Naive thymus-derived CD4-positive, alpha-beta T cell (primary cell): ENCODE data around the gene UXS1. TPM values are rescaled to one million over a fixed set of nuclear protein-coding genes. Genes with fewer than 3 reads are reported as not detected.

ENCODE experiments used
- ATAC-seq: fragments of 150-1000 bp; cut with Tn5 transposase; 2 replicates; pipeline ENCODE4 v1.10.0; 2021; ENCODE audit warnings: mild to moderate bottlenecking, moderate library complexity
- CTCF ChIA-PET: fragments of 350-600 bp; sonication (Branson Sonifier 250); formaldehyde crosslinking; loops from one replicate; lab custom pipeline; 2021; ENCODE audit warnings: antibody characterized with exemption; lab: Charles Lee
- POLR2A ChIA-PET: fragments of 350-600 bp; sonication (Branson Sonifier 250); formaldehyde crosslinking; loops from one replicate; lab custom pipeline; 2021; ENCODE audit warnings: antibody characterized with exemption, inconsistent platforms; lab: Charles Lee
- DNase-seq, 9 donors: peaks; one replicate each; pipeline versions ENCODE4 v3.0.0 to v3.0.0-alpha.2; 2020 to 2022; ENCODE audit warnings: mixed read lengths in 1 of 9
- H3K27ac ChIP-seq: one replicate; pipeline ENCODE4 v1.7.0; 2013; ENCODE audit warnings: mild to moderate bottlenecking, low read depth, low read length, moderate library complexity
- H3K27me3 ChIP-seq, 2 donors: one replicate each; pipeline ENCODE4 v1.7.0; 2013; ENCODE audit warnings: low read length in 2 of 2, mild to moderate bottlenecking in 2 of 2, moderate library complexity in 2 of 2; ENCODE audit not compliant: control insufficient read depth in 2 of 2, insufficient read depth in 2 of 2
- H3K36me3 ChIP-seq, 3 experiments: 1 replicate in 2 of 3; 2 replicates in 1 of 3; pipeline ENCODE4 v1.7.0; 2013; ENCODE audit warnings: low read length in 3 of 3, mild to moderate bottlenecking in 3 of 3, moderate library complexity in 1 of 3; ENCODE audit not compliant: insufficient read depth in 3 of 3, control insufficient read depth in 2 of 3
- H3K4me1 ChIP-seq, 2 donors: one replicate each; pipeline ENCODE4 v1.7.0; 2013; ENCODE audit warnings: low read length in 2 of 2, mild to moderate bottlenecking in 2 of 2, moderate library complexity in 1 of 2; ENCODE audit not compliant: control insufficient read depth in 2 of 2, insufficient read depth in 2 of 2
- H3K4me3 ChIP-seq: 2 replicates; pipeline ENCODE4 v1.7.0; 2013; ENCODE audit warnings: mild to moderate bottlenecking, low read length
- H3K9me3 ChIP-seq, 3 experiments: 1 replicate in 2 of 3; 2 replicates in 1 of 3; pipeline ENCODE4 v1.7.0; 2013; ENCODE audit warnings: low read length in 3 of 3; ENCODE audit not compliant: control insufficient read depth in 2 of 3
- H3K27ac Mint-ChIP-seq, 9 donors: one replicate each; pipeline ENCODE4 v1.8.0; 2020 to 2022; ENCODE audit warnings: mixed read lengths in 9 of 9, mild to moderate bottlenecking in 8 of 9, moderate library complexity in 5 of 9, inconsistent platforms in 2 of 9
- H3K27me3 Mint-ChIP-seq, 5 donors: one replicate each; pipeline ENCODE4 v1.8.0; 2021 to 2022; ENCODE audit warnings: mixed read lengths in 5 of 5, mild to moderate bottlenecking in 1 of 5
- H3K36me3 Mint-ChIP-seq, 5 donors: one replicate each; pipeline ENCODE4 v1.8.0; 2020 to 2022; ENCODE audit warnings: mixed read lengths in 5 of 5, mild to moderate bottlenecking in 3 of 5, inconsistent platforms in 1 of 5
- H3K4me1 Mint-ChIP-seq, 7 donors: one replicate each; pipeline ENCODE4 v1.8.0; 2020 to 2022; ENCODE audit warnings: mixed read lengths in 7 of 7, mild to moderate bottlenecking in 3 of 7, inconsistent platforms in 1 of 7
- H3K4me3 Mint-ChIP-seq, 10 donors: one replicate each; pipeline ENCODE4 v1.8.0; 2020 to 2022; ENCODE audit warnings: mild to moderate bottlenecking in 10 of 10, mixed read lengths in 10 of 10, moderate library complexity in 6 of 10, inconsistent platforms in 2 of 10
- H3K9me3 Mint-ChIP-seq, 11 donors: one replicate each; pipeline ENCODE4 v1.8.0; 2020 to 2022; ENCODE audit warnings: mixed read lengths in 11 of 11, mild to moderate bottlenecking in 4 of 11, inconsistent platforms in 1 of 11, moderate library complexity in 1 of 11
- intact Hi-C, 2 donors: fragments of 100-400 bp; cut with micrococcal nuclease; formaldehyde crosslinking; loops; one replicate each; pipeline ENCODE4 v1.15.1; 2023
- polyA plus RNA-seq, 2 donors: library from polyadenylated mRNA; unstranded; fragments of 300-500 nt; fragmentation: Illumina TruSeq; gene quantifications; one replicate each; pipeline ENCODE4 v1.2.3, GENCODE V29; 2021
- total RNA-seq, 6 experiments: library from RNA in 5 of 6; stranded (reverse) in 5 of 6; gene quantifications; 1 replicate in 5 of 6; 2 replicates in 1 of 6; pipeline ENCODE4 v1.2.3 and lab custom pipeline; 2021 to 2026

The UXS1 gene
- total and polyA plus RNA-seq, 7 experiments from 2014 or later, result 52.3 to 185 (median 93.3) TPM

DNA sequence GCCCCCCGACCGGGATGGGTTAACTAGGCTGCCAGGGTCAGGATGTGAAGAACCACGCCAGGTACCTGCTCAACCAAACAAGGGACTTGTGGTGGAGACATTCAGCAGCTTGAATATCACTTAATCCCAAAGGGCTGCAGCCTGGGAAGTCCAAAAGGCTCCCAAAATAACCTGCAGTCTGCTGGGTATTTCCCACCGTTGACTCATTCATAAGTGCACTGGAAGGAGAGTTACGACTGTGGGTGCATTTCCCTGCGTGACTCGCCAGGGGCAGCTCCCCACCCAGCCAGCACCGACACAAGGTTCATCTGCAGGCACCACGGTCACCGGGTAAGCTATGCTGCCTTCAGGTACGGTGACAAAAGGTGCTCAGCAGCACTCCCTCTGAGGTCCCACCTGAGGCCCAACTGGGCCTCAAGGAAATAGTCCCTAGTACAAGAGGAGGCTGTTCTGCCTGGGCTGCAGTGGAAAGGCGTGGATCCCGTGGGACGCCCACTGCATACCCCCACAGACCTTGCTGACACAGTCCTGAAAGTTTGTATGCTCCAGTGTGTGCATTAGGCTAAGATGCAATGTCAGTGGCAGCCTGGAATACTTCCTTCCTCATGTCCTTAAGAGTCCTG, 86.5 kb downstream of the UXS1 start:
- Mint-ChIP-seq H3K4me3 (no peak overlapping the region), H3K27me3 (no peaks in the 10 kb centered on the region), H3K27ac (peak overlapping the region in 5 of 9 donors; percentile 31 to 83 (median 56)), H3K4me1 (peaks cover 0 to 14% (median 13%) of the 10 kb centered on the region in 7 donors), H3K9me3 (no peaks in the 10 kb centered on the region), H3K36me3 (peaks cover under 1 to 32% (median 9%) of the 10 kb centered on the region in 5 donors)
- ATAC-seq, result peak; percentile 31
- intact Hi-C loops, result loop anchor here (1.0 to 10.0 kb wide), 4 partner anchors 55 to 435 kb away; partner anchors contain the start of gene UXS1 (in 1 of the 2)
- CTCF ChIA-PET, result interaction anchor here (0.6 kb wide), 1 partner anchor 409 kb away, joined by 3 read pairs; no protein-coding TSS in a partner anchor
- no peaks in the 10 kb centered on the region for H3K27me3 ChIP-seq
- peak in 1 of 9 donors; percentile 51 for DNase-seq
- H3K4me1 ChIP-seq, result no peaks in the 10 kb centered on the region
- POLR2A ChIA-PET, result interaction anchor here (0.5 kb wide), 1 partner anchor 11 kb away, joined by 3 read pairs; no protein-coding TSS in a partner anchor
- no peaks in the 10 kb centered on the region for H3K9me3 ChIP-seq
- no peak overlapping the region for H3K27ac ChIP-seq
- H3K36me3 ChIP-seq, result peaks cover 0 to 80% (median 4%) of the 10 kb centered on the region in 3 experiments
- no peak overlapping the region for H3K4me3 ChIP-seq

DNA sequence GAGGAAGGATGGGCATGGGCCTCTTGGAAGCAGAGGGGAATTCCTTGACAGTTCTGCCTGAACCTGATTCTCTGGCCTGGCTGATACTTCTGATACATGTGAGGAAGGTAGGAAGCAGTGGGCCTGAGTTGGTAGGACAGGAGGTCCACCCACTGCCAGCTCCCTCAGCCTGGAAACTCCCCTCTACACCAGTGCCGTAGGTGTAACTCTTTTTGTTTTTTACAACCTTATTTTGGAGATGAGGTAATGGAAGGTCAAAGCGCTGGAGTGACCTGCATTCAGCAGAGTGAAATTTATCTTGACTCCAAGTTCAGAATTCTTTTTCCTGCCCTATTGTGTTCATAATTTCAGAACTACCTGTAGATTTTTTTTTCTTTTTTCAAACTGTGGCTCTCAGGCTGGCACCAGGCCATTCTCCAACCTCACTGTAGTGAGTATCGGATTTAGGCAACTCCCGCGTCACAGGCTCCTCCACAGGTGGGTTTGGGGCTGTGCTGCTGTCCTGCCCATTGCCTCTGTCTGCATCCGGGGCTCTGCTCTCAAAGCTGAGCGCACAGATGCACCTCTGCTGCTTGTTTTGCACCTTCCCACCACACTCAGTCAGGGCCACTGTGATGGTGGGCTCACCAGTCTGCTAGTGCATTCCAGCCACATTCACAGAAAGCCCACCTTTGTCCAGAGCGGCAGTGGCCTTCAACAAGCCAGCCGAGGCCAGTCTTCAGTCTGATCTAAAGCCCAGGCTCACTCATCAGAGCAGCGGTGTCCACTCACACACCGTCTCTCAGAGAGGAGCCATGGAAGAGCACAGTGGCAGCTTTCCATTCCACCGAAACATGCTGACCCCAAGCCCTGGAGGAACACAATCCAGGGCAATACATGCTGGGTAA, 87.2 kb downstream of the UXS1 start:
- ChIA-PET CTCF (interaction anchor here (1.1 to 1.3 kb wide), 4 partner anchors 12 to 360 kb away, joined by 3 to 5 read pairs (median 3); no protein-coding TSS in a partner anchor), POLR2A (no interaction called here)
- Histone ChIP-seq H3K27me3 (no peaks in the 10 kb centered on the region), H3K9me3 (no peaks in the 10 kb centered on the region), H3K27ac (no peak overlapping the region), H3K4me3 (no peak overlapping the region), H3K36me3 (peaks cover 0 to 72% (median 4%) of the 10 kb centered on the region in 3 experiments), H3K4me1 (no peaks in the 10 kb centered on the region)
- H3K4me3 Mint-ChIP-seq, result no peak overlapping the region
- H3K4me1 Mint-ChIP-seq, result peaks cover 0 to 18% (median 13%) of the 10 kb centered on the region in 7 donors
- intact Hi-C loops, result loop anchor here (5.0 to 10.0 kb wide), 2 partner anchors 55 to 368 kb away; no protein-coding TSS in a partner anchor
- no peaks in the 10 kb centered on the region for H3K27me3 Mint-ChIP-seq
- no peak for ATAC-seq
- H3K27ac Mint-ChIP-seq, result peak overlapping the region; percentile 40 to 83 (median 65)
- H3K9me3 Mint-ChIP-seq, result no peaks in the 10 kb centered on the region
- peaks cover 0 to 33% (median 12%) of the 10 kb centered on the region in 5 donors for H3K36me3 Mint-ChIP-seq
- DNase-seq, result no peak

DNA sequence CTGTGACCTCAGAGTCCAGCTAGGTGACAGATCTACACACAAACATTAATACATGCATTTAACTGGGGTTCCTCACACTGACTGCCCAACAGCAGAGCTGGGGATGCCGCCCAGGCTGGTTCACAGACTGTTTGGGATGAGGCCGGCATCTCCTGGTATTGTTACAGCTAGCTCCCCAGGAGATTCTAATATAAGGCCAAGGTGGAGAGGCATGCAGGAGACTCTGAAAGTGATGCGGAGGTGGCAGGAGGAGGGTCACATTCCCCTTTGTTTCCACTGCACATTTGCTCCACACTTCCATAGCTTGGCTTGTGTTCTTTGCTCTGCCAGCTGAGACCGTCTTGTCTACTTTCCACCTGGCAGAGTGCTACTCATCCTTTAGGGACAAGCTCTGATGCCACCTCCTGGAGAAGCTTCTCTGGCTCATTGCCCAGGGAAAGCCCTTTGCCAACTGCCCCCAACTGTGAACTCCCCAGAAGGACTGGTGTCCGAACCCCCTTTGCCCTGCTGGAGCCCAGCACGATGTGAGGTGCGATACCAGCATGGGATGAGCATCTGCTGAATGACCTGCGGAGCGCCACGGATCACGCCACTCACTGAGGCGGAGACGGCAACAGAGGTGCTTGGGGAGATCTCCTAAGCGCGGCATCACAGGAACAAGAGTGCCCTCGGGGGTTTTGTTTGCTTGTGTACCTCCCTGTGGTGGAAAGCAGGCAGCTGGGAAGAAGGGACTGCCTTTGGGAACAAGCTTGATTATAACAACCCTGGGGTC, 88.8 kb downstream of the UXS1 start:
- Histone ChIP-seq H3K9me3 (no peaks in the 10 kb centered on the region), H3K27me3 (no peaks in the 10 kb centered on the region), H3K27ac (no peak overlapping the region), H3K4me3 (no peak overlapping the region), H3K36me3 (peaks cover 4 to 69% (median 4%) of the 10 kb centered on the region in 3 experiments), H3K4me1 (no peaks in the 10 kb centered on the region)
- ChIA-PET CTCF (interaction anchor here (0.5 to 2.4 kb wide), 19 partner anchors 10 to 762 kb away, joined by 3 to 19 read pairs (median 4); no protein-coding TSS in a partner anchor), POLR2A (interaction anchor here (1.2 kb wide), 1 partner anchor 61 kb away, joined by 3 read pairs; no protein-coding TSS in a partner anchor)
- ATAC-seq, result no peak
- Mint-ChIP-seq H3K4me1 (peaks cover 0 to 14% (median 13%) of the 10 kb centered on the region in 7 donors), H3K4me3 (no peak overlapping the region), H3K27me3 (no peaks in the 10 kb centered on the region), H3K27ac (peak overlapping the region in 5 of 9 donors; percentile 2 to 41 (median 19)), H3K36me3 (peaks cover 0 to 33% (median 3%) of the 10 kb centered on the region in 5 donors), H3K9me3 (no peaks in the 10 kb centered on the region)
- intact Hi-C loops, result loop anchor here (2.0 to 10.0 kb wide), 4 partner anchors 57 to 477 kb away; partner anchors contain the start of gene UXS1 (in 1 of the 2)
- no peak for DNase-seq

DNA sequence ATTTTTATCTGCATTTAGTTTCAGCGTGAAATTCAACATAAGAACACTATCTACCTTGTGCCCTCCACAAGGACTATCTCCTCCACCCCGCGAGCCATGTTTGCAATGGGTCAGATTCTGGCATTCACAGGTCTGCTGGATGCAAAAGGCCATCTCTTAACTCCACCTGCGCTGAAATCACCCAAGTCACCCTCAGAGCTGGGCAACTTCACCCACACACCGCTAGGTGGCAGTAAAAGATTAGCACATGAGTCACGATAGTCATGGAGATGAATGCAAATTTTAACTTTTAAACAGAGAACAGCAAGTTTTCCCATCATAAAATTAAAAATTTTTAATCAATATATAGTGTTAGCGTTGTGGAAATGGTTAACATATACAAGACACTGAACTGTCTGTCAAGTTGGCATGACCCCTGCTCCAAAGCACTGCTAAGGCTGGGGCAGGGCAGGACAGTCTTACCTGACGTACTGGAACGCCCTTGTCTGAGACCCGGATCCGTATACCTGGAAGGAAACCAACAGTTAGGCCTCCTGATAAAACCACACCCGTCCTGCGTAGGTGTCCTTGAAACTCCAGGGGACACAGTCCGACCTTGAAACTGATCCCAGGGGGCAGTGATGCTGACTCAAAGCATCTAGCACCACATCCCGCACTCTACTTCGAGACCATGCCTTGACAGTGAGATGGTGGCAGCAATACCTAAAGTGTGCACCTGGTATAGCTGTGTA, 89.6 kb downstream of the UXS1 start:
- no peak overlapping the region for H3K4me3 ChIP-seq
- no peaks in the 10 kb centered on the region for H3K9me3 ChIP-seq
- H3K27me3 ChIP-seq, result no peaks in the 10 kb centered on the region
- peaks cover 4 to 69% (median 4%) of the 10 kb centered on the region in 3 experiments for H3K36me3 ChIP-seq
- intact Hi-C loops, result loop anchor here (1.0 to 10.0 kb wide), 8 partner anchors 58 to 528 kb away; partner anchors contain the start of gene UXS1 (in 1 of the 2)
- H3K9me3 Mint-ChIP-seq, result no peaks in the 10 kb centered on the region
- peak overlapping the region in 7 of 9 donors; percentile 3 to 73 (median 21) for H3K27ac Mint-ChIP-seq
- no peak overlapping the region for H3K4me3 Mint-ChIP-seq
- peaks cover 0 to 20% (median 13%) of the 10 kb centered on the region in 7 donors for H3K4me1 Mint-ChIP-seq
- ChIA-PET CTCF (interaction anchor here (0.6 to 2.4 kb wide), 13 partner anchors 10 to 529 kb away, joined by 3 to 19 read pairs (median 5); no protein-coding TSS in a partner anchor), POLR2A (interaction anchor here (1.2 kb wide), 1 partner anchor 62 kb away, joined by 3 read pairs; no protein-coding TSS in a partner anchor)
- no peak overlapping the region for H3K27ac ChIP-seq
- ATAC-seq, result peak; percentile 84
- H3K36me3 Mint-ChIP-seq, result peaks cover 7 to 38% (median 9%) of the 10 kb centered on the region in 5 donors
- no peaks in the 10 kb centered on the region for H3K27me3 Mint-ChIP-seq
- H3K4me1 ChIP-seq, result no peaks in the 10 kb centered on the region
- peak in 8 of 9 donors; percentile 55 to 78 (median 70) for DNase-seq

DNA sequence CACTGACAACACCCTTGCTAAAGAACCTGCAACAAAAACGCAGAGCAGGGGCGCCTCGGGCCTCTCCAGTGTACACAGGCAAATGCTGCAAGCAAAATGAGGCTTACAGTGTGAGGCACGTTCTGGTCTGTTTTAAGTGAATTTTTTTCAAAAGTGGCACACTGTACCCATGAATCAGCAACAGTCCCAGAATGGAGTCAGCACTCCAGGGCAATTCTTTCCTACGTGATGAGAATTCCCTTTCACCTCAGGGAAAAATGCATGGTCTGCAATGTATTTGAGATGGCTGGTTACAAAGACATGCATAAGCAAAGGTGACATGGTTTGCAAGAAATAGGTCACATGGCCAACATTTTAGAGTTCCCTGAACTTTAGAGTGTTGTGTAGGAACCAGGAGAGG, 94.4 kb downstream of the UXS1 start:
- Histone ChIP-seq H3K9me3 (no peaks in the 10 kb centered on the region), H3K4me3 (no peak overlapping the region), H3K4me1 (peaks cover 26 to 31% of the 10 kb centered on the region in 2 donors), H3K27ac (no peak overlapping the region), H3K36me3 (peaks cover 2 to 39% (median 4%) of the 10 kb centered on the region in 3 experiments), H3K27me3 (no peaks in the 10 kb centered on the region)
- no peaks in the 10 kb centered on the region for H3K27me3 Mint-ChIP-seq
- H3K9me3 Mint-ChIP-seq, result peaks cover 0 to 4% (median 0%) of the 10 kb centered on the region in 11 donors
- no peak for ATAC-seq
- no peak overlapping the region for H3K4me3 Mint-ChIP-seq
- H3K27ac Mint-ChIP-seq, result peak overlapping the region in 6 of 9 donors; percentile 4 to 94 (median 64)
- peaks cover 20 to 55% (median 42%) of the 10 kb centered on the region in 7 donors for H3K4me1 Mint-ChIP-seq
- H3K36me3 Mint-ChIP-seq, result peaks cover 7 to 39% (median 15%) of the 10 kb centered on the region in 5 donors
- ChIA-PET POLR2A (interaction anchor here (0.6 to 4.1 kb wide), 3 partner anchors 14 to 564 kb away, joined by 4 to 21 read pairs (median 5); no protein-coding TSS in a partner anchor), CTCF (no interaction called here)
- intact Hi-C loops, result loop anchor here (5.0 to 10.0 kb wide), 4 partner anchors 122 to 772 kb away; partner anchors contain the start of gene TGFBRAP1 (in 1 of the 2)
- no peak for DNase-seq
